ENCODE results near the gene MVB12B. TPM values are rescaled to one million over a fixed set of nuclear protein-coding genes. Genes with fewer than 3 reads are reported as not detected.

The MVB12B gene
- total and polyA plus RNA-seq, 2 of the 13 experiments (the other 11 are each of a cell fraction or from before 2014, with no cell fraction given) = 12.1 to 30.1 TPM

DNA sequence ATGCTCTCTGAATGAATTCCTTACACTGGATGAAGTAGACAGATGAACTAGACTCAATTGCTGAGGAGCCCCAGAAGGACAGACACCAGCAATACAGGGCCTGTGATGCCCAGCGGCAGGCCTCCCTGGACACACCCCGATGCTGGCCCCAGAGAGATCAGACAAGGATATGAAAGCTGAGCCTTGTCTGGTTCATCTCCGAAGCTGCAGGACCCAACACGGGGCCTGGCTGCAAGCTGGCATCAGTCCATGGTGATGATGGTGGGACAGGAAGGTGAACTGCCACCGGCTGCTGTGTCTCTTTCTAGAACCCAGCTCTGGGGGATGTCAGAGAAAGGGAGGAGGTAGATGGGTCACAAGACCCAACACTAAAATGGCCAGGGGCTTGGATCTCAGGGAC, 183.1 kb downstream of the MVB12B start:
- no peaks in the 10 kb centered on the region for H4K20me1 ChIP-seq (ENCODE audit: insufficient read depth, low read length)
- ChIA-PET CTCF (ENCODE audit: low intra/inter-chr PET ratio, low total read pairs) (interaction anchor here (0.9 kb wide), 1 partner anchor 48 kb away, joined by 3 read pairs; no protein-coding TSS in a partner anchor), POLR2A (no interaction called here)
- H3K27ac ChIP-seq (ENCODE audit: extremely low read length, insufficient read depth, low read length) = no peak overlapping the region
- no peak for DNase-seq (ENCODE audit: low spot score)
- H3K36me3 ChIP-seq (replicated peaks in 1 of 2; ENCODE audit: control insufficient read depth in 1 of 2, insufficient read depth in 2 of 2, low read length in 2 of 2) = no peaks in the 10 kb centered on the region
- intact Hi-C loops (cut with micrococcal nuclease; ENCODE audit: unreplicated experiment) (no loop called here), in situ Hi-C loops (cut with HindIII; ENCODE audit: extremely low pct_ligation_motif_present, low pct_unique_long_range_greater_than_20kb) (no loop called here)
- H3K4me1 ChIP-seq (ENCODE audit: insufficient read depth, low read length) = peaks cover 19% of the 10 kb centered on the region
- no peak overlapping the region for H2AFZ ChIP-seq (ENCODE audit: low read length)
- 93% methylated on average over 4 of the region's 5 CpGs for WGBS (ENCODE audit: low lambda C conversion rate)
- H3K9me3 ChIP-seq (ENCODE audit: low read length) = no peaks in the 10 kb centered on the region
- no peak overlapping the region for H3K4me2 ChIP-seq (ENCODE audit: low read depth, low read length)
- FAIRE-seq = no peak
- BruUV-seq (replicated peaks) = no TSS peak
- H3K4me3 ChIP-seq (replicated peaks in 1 of 3; ENCODE audit: insufficient read depth in 1 of 3, low read depth in 2 of 3, low read length in 3 of 3) = no peak overlapping the region
- no peaks in the 10 kb centered on the region for H3K79me2 ChIP-seq (ENCODE audit: insufficient read depth, low read length)
- no peak overlapping the region for H3K9ac ChIP-seq (ENCODE audit: insufficient read depth, low read depth, low read length)
- H3K27me3 ChIP-seq (ENCODE audit: control insufficient read depth in 1 of 2, insufficient read depth in 2 of 2, low read length in 2 of 2) = no peaks in the 10 kb centered on the region
- ATAC-seq = no peak
- TF ChIP-seq, protein P1, sequence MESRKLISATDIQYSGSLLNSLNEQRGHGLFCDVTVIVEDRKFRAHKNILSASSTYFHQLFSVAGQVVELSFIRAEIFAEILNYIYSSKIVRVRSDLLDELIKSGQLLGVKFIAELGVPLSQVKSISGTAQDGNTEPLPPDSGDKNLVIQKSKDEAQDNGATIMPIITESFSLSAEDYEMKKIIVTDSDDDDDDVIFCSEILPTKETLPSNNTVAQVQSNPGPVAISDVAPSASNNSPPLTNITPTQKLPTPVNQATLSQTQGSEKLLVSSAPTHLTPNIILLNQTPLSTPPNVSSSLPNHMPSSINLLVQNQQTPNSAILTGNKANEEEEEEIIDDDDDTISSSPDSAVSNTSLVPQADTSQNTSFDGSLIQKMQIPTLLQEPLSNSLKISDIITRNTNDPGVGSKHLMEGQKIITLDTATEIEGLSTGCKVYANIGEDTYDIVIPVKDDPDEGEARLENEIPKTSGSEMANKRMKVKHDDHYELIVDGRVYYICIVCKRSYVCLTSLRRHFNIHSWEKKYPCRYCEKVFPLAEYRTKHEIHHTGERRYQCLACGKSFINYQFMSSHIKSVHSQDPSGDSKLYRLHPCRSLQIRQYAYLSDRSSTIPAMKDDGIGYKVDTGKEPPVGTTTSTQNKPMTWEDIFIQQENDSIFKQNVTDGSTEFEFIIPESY (CRISPR knock-in tag; IDR thresholded peaks at IDR 0.05) = no peak
- TF ChIP-seq, protein P2, sequence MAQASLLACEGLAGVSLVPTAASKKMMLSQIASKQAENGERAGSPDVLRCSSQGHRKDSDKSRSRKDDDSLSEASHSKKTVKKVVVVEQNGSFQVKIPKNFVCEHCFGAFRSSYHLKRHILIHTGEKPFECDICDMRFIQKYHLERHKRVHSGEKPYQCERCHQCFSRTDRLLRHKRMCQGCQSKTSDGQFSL (CRISPR knock-in tag; IDR thresholded peaks at IDR 0.05) = no peak
- TF ChIP-seq PRMT3 (CRISPR knock-in tag; IDR thresholded peaks at IDR 0.05; ENCODE audit: borderline replicate concordance, low read depth) = no peak
- TF ChIP-seq EEA1 (CRISPR knock-in tag; IDR thresholded peaks at IDR 0.05; ENCODE audit: borderline replicate concordance) = no peak
- TF ChIP-seq CHD2 (IDR thresholded peaks at IDR 0.05; ENCODE audit: low read depth, low read length) = no peak
- TF ChIP-seq, protein P3, sequence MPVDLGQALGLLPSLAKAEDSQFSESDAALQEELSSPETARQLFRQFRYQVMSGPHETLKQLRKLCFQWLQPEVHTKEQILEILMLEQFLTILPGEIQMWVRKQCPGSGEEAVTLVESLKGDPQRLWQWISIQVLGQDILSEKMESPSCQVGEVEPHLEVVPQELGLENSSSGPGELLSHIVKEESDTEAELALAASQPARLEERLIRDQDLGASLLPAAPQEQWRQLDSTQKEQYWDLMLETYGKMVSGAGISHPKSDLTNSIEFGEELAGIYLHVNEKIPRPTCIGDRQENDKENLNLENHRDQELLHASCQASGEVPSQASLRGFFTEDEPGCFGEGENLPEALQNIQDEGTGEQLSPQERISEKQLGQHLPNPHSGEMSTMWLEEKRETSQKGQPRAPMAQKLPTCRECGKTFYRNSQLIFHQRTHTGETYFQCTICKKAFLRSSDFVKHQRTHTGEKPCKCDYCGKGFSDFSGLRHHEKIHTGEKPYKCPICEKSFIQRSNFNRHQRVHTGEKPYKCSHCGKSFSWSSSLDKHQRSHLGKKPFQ (CRISPR knock-in tag; IDR thresholded peaks at IDR 0.05; ENCODE audit: insufficient replicate concordance) = no peak
- no peak for TF ChIP-seq YEATS4 (CRISPR knock-in tag; IDR thresholded peaks at IDR 0.05; ENCODE audit: borderline replicate concordance)
- TF ChIP-seq, protein P4, sequence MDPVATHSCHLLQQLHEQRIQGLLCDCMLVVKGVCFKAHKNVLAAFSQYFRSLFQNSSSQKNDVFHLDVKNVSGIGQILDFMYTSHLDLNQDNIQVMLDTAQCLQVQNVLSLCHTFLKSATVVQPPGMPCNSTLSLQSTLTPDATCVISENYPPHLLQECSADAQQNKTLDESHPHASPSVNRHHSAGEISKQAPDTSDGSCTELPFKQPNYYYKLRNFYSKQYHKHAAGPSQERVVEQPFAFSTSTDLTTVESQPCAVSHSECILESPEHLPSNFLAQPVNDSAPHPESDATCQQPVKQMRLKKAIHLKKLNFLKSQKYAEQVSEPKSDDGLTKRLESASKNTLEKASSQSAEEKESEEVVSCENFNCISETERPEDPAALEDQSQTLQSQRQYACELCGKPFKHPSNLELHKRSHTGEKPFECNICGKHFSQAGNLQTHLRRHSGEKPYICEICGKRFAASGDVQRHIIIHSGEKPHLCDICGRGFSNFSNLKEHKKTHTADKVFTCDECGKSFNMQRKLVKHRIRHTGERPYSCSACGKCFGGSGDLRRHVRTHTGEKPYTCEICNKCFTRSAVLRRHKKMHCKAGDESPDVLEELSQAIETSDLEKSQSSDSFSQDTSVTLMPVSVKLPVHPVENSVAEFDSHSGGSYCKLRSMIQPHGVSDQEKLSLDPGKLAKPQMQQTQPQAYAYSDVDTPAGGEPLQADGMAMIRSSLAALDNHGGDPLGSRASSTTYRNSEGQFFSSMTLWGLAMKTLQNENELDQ (CRISPR knock-in tag; IDR thresholded peaks at IDR 0.05; ENCODE audit: borderline replicate concordance) = no peak
- TF ChIP-seq, protein P5, sequence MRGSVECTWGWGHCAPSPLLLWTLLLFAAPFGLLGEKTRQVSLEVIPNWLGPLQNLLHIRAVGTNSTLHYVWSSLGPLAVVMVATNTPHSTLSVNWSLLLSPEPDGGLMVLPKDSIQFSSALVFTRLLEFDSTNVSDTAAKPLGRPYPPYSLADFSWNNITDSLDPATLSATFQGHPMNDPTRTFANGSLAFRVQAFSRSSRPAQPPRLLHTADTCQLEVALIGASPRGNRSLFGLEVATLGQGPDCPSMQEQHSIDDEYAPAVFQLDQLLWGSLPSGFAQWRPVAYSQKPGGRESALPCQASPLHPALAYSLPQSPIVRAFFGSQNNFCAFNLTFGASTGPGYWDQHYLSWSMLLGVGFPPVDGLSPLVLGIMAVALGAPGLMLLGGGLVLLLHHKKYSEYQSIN (CRISPR knock-in tag; IDR thresholded peaks at IDR 0.05; ENCODE audit: borderline replicate concordance) = no peak
- TF ChIP-seq ZNF260 (CRISPR knock-in tag; IDR thresholded peaks at IDR 0.05; ENCODE audit: borderline replicate concordance, low read depth) = no peak
- TF ChIP-seq, protein P6, sequence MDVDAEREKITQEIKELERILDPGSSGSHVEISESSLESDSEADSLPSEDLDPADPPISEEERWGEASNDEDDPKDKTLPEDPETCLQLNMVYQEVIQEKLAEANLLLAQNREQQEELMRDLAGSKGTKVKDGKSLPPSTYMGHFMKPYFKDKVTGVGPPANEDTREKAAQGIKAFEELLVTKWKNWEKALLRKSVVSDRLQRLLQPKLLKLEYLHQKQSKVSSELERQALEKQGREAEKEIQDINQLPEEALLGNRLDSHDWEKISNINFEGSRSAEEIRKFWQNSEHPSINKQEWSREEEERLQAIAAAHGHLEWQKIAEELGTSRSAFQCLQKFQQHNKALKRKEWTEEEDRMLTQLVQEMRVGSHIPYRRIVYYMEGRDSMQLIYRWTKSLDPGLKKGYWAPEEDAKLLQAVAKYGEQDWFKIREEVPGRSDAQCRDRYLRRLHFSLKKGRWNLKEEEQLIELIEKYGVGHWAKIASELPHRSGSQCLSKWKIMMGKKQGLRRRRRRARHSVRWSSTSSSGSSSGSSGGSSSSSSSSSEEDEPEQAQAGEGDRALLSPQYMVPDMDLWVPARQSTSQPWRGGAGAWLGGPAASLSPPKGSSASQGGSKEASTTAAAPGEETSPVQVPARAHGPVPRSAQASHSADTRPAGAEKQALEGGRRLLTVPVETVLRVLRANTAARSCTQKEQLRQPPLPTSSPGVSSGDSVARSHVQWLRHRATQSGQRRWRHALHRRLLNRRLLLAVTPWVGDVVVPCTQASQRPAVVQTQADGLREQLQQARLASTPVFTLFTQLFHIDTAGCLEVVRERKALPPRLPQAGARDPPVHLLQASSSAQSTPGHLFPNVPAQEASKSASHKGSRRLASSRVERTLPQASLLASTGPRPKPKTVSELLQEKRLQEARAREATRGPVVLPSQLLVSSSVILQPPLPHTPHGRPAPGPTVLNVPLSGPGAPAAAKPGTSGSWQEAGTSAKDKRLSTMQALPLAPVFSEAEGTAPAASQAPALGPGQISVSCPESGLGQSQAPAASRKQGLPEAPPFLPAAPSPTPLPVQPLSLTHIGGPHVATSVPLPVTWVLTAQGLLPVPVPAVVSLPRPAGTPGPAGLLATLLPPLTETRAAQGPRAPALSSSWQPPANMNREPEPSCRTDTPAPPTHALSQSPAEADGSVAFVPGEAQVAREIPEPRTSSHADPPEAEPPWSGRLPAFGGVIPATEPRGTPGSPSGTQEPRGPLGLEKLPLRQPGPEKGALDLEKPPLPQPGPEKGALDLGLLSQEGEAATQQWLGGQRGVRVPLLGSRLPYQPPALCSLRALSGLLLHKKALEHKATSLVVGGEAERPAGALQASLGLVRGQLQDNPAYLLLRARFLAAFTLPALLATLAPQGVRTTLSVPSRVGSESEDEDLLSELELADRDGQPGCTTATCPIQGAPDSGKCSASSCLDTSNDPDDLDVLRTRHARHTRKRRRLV (CRISPR knock-in tag; IDR thresholded peaks at IDR 0.05) = no peak
